Ascending aorta (tissue), 2 donors: ENCODE data around the gene TSPAN11. TPM values are rescaled to one million over a fixed set of nuclear protein-coding genes. Genes with fewer than 3 reads are reported as not detected.

Experiments used
- DNase-seq, 2 donors: peaks; one replicate each; pipeline ENCODE4 v3.0.0-alpha.2; 2019; ENCODE audit warnings: low spot score in 2 of 2
- H3K27ac ChIP-seq, 2 donors: fragments of 200-600 bp; sonication (generic); one replicate each; pipeline ENCODE4 v1.5.1; 2016 to 2017; ENCODE audit warnings: mild to moderate bottlenecking in 1 of 2
- H3K27me3 ChIP-seq: fragments of 200-600 bp; sonication (generic); one replicate; pipeline ENCODE4 v1.5.1; 2017
- H3K36me3 ChIP-seq, 2 donors: fragments of 200-600 bp; sonication (generic); one replicate each; pipeline ENCODE4 v1.5.1; 2016
- H3K4me1 ChIP-seq, 2 donors: fragments of 200-600 bp; sonication (generic); one replicate each; pipeline ENCODE4 v1.5.1; 2016 to 2017; ENCODE audit warnings: mild to moderate bottlenecking in 1 of 2
- H3K4me3 ChIP-seq, 2 donors: fragments of 200-600 bp; sonication (generic); one replicate each; pipeline ENCODE4 v1.5.1; 2016 to 2017; ENCODE audit warnings: mild to moderate bottlenecking in 1 of 2
- H3K9me3 ChIP-seq, 2 donors: fragments of 200-600 bp; sonication (generic); one replicate each; pipeline ENCODE4 v1.5.1; 2016
- intact Hi-C: fragments of 100-400 bp; cut with DNase I; formaldehyde crosslinking; loops from one replicate; pipeline ENCODE4 v1.15.1; 2023
- total RNA-seq: library from RNA; depleted of rRNA; stranded (reverse); fragments of >200 nt; gene quantifications from one replicate; pipeline ENCODE4 v1.1.0, GENCODE V29; 2016
- TF ChIP-seq, protein P1 (sequence below), 3 experiments: fragments of 200-600 bp in 2 of 3; fragments of 450-650 bp in 1 of 3; sonication (generic) in 2 of 3; IDR thresholded peaks; one replicate each; pipeline ENCODE4 v1.5.1; 2016 to 2019; ENCODE audit warnings: antibody characterized with exemption in 3 of 3, mild to moderate bottlenecking in 1 of 3, moderate library complexity in 1 of 3

TSPAN11 gene
- total RNA-seq, 1 donor from 2014 or later: 5.2 TPM

DNA sequence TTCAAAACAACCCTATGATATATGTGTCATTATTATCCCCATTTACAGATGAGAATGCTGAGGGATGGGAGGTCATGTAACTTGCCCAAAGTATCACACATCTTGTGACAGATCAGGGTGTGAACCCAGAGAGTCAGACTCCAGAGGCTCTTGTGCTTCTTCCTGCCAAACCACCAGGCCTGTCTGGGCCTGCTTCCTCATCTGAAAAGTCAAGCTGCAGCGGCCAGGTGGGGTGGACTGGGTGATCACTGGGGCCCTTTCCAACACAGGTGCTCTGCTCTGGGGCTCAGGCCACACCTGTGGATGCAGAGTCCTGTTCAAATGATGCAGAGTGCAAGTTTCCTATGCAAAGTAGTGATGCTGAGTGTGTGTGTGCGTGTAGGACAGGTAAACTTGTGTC lies 26.7 kb downstream of the TSPAN11 start:
- H3K36me3 ChIP-seq: no peaks in the 10 kb centered on the region
- no peak overlapping the region for H3K27ac ChIP-seq
- no peak overlapping the region for H3K4me3 ChIP-seq
- no peaks in the 10 kb centered on the region for H3K4me1 ChIP-seq
- intact Hi-C loops: no loop called here
- TF ChIP-seq, protein P1, sequence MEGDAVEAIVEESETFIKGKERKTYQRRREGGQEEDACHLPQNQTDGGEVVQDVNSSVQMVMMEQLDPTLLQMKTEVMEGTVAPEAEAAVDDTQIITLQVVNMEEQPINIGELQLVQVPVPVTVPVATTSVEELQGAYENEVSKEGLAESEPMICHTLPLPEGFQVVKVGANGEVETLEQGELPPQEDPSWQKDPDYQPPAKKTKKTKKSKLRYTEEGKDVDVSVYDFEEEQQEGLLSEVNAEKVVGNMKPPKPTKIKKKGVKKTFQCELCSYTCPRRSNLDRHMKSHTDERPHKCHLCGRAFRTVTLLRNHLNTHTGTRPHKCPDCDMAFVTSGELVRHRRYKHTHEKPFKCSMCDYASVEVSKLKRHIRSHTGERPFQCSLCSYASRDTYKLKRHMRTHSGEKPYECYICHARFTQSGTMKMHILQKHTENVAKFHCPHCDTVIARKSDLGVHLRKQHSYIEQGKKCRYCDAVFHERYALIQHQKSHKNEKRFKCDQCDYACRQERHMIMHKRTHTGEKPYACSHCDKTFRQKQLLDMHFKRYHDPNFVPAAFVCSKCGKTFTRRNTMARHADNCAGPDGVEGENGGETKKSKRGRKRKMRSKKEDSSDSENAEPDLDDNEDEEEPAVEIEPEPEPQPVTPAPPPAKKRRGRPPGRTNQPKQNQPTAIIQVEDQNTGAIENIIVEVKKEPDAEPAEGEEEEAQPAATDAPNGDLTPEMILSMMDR (IDR thresholded peaks at IDR 0.05): no peak
- no peaks in the 10 kb centered on the region for H3K27me3 ChIP-seq
- DNase-seq: no peak
- H3K9me3 ChIP-seq: no peaks in the 10 kb centered on the region

DNA sequence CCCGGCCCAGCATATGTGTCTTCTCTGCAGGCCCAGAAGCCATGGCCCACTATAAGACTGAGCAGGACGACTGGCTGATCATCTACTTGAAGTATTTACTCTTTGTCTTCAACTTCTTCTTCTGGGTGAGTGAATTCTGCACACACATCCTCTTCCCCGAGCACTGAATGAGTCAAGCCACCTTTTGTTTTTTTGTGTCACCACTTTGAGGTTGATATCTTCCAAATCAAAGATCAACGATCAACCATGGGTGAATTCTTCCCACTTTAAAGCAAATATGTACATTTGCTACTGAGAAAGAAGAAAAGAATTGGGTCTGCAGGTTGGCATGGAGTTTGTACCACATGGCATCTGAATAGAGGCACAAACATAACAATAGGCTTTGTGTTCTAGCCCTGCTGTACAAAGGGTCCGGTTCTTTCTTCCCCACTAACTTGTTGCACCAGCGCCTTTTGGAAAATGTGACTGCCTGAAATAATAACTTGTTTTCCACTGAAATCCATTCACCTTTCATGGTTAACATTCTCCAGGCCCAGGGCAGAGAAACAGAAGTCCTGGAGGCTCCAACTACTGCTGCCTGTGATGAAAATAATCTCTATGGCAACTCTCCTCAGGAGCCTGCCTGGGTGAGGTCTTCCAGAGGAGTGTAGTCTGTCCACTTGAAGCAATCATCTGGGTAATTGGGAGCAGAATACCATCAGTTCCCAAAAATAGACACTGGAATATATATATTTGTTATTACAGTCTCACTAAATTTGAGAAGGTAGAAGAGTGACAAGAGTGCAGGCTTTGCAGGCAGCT lies 27.6 kb downstream of the TSPAN11 start:
- DNase-seq: no peak
- H3K27ac ChIP-seq: no peak overlapping the region
- no peaks in the 10 kb centered on the region for H3K27me3 ChIP-seq
- no peaks in the 10 kb centered on the region for H3K36me3 ChIP-seq
- no peaks in the 10 kb centered on the region for H3K9me3 ChIP-seq
- intact Hi-C loops: no loop called here
- H3K4me3 ChIP-seq: no peak overlapping the region
- TF ChIP-seq, protein P1 (IDR thresholded peaks at IDR 0.05): no peak
- no peaks in the 10 kb centered on the region for H3K4me1 ChIP-seq

DNA sequence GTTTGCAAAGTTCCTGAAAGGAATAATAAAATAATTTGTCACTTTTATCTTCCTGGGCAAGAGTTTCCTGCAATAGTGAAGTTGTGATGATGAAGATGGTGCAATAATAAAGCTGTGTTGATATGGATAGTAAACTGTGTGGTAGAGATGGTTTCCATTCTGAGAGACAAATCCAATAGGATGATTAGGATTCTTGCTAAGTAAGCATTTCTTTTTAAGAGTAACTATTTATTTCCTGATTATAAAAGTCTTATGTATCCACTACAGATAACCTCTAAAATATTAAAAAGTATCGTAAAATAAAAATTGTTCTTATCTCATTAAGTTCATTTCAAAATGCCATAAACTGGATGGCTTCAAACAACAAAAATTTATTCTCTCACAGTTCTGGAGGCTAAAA lies 28.7 kb downstream of the TSPAN11 start:
- TF ChIP-seq, protein P1 (IDR thresholded peaks at IDR 0.05): no peak
- H3K4me1 ChIP-seq: no peaks in the 10 kb centered on the region
- DNase-seq: no peak
- no peaks in the 10 kb centered on the region for H3K36me3 ChIP-seq
- no peak overlapping the region for H3K4me3 ChIP-seq
- no peaks in the 10 kb centered on the region for H3K9me3 ChIP-seq
- intact Hi-C loops: no loop called here
- H3K27me3 ChIP-seq: no peaks in the 10 kb centered on the region
- no peak overlapping the region for H3K27ac ChIP-seq

DNA sequence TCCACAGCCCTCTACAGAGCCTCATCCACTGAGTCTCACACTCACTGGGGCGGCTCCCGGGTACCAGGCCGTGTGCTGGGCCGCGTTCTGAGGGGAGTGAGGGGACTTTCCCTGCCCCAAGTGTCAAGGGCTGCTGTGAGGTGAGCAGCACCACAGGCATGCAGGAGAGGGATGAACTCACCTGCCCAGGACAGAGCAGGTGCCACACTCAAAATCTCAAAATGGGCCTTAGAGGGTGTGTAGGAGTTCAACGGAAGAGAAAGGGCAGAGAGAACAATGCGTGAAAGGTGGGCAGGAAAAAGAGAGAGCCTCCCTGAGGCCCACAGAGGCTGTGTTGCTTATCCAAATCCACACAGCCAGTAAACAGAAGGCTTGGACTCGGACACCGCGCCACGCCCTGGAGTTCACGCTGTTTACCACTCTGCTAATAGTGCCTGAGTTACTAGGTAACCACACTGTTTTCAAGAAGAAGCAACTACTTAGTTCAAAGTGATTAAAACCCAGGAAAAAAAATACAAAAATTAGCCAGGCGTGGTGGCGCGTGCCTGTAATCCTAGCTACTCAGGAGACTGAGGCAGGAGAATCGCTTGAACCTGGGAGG lies 32.7 kb downstream of the TSPAN11 start:
- Histone ChIP-seq H3K4me3 (no peak overlapping the region), H3K9me3 (no peaks in the 10 kb centered on the region), H3K27me3 (no peaks in the 10 kb centered on the region), H3K27ac (no peak overlapping the region), H3K4me1 (no peaks in the 10 kb centered on the region), H3K36me3 (no peaks in the 10 kb centered on the region)
- intact Hi-C loops: no loop called here
- DNase-seq: no peak
- TF ChIP-seq, protein P1 (IDR thresholded peaks at IDR 0.05): no peak

DNA sequence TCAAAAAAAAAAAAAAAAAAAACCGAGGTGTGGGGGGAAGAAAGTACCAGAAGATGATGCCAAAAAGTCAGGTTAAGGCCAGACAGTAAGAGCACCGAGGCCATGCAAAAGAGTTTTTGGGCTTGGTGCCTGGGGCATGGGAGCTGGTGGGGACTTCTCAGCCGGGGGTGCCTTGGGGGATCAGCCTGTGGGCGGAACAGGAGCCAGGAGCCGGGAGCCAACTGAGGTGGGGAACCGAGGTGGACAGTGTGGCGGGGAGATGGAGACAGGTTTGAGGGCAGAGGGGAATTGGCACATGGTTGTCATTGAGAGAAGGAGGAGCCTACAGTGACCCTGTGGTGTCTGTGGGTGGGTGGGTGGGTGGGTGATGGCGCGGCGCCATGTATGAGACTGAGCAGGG lies 33.2 kb downstream of the TSPAN11 start:
- Histone ChIP-seq H3K27ac (no peak overlapping the region), H3K9me3 (no peaks in the 10 kb centered on the region), H3K4me1 (no peaks in the 10 kb centered on the region), H3K27me3 (no peaks in the 10 kb centered on the region), H3K4me3 (no peak overlapping the region), H3K36me3 (no peaks in the 10 kb centered on the region)
- TF ChIP-seq, protein P1 (IDR thresholded peaks at IDR 0.05): no peak
- intact Hi-C loops: no loop called here
- DNase-seq: no peak
